Gastroesophageal sphincter (tissue), 4 donors: Measurements from ENCODE around the gene VEGFB. TPM values are rescaled to one million over a fixed set of nuclear protein-coding genes. Genes with fewer than 3 reads are reported as not detected.

Experiments
- ATAC-seq: fragments of 150-250 bp; one replicate; pipeline ENCODE4 v1.9.1; 2016; ENCODE audit warnings: mild to moderate bottlenecking, moderate library complexity
- H3K27ac ChIP-seq, 4 donors: fragments of 200-600 bp; sonication (generic) in 3 of 4; 1 replicate in 3 of 4; 2 replicates in 1 of 4; pipeline ENCODE4 v1.5.1; 2016 to 2019
- H3K27me3 ChIP-seq: fragments of 200-600 bp; sonication (generic); one replicate; pipeline ENCODE4 v1.5.1; 2019
- H3K36me3 ChIP-seq, 2 donors: fragments of 200-600 bp; sonication (generic); one replicate each; pipeline ENCODE4 v1.5.1; 2019; ENCODE audit warnings: control low read depth in 1 of 2
- H3K4me1 ChIP-seq, 3 donors: fragments of 200-600 bp; sonication (generic); 1 replicate in 2 of 3; 2 replicates in 1 of 3; pipeline ENCODE4 v1.5.1; 2016 to 2019; ENCODE audit warnings: control low read depth in 2 of 3
- H3K4me3 ChIP-seq, 2 donors: fragments of 200-600 bp; sonication (generic); one replicate each; pipeline ENCODE4 v1.5.1; 2019; ENCODE audit warnings: mild to moderate bottlenecking in 1 of 2, moderate library complexity in 1 of 2
- H3K9me3 ChIP-seq, 3 donors: fragments of 200-600 bp; sonication (generic); one replicate each; pipeline ENCODE4 v1.5.1; 2017 to 2019; ENCODE audit warnings: control low read depth in 2 of 3
- CTCF ChIP-seq, 4 experiments: fragments of 200-600 bp in 2 of 4; fragments of 450-650 bp in 2 of 4; sonication (generic) in 1 of 4; IDR thresholded peaks; one replicate each; pipeline ENCODE4 v1.5.1; 2017 to 2019; ENCODE audit warnings: antibody characterized with exemption in 4 of 4, mild to moderate bottlenecking in 2 of 4, moderate library complexity in 2 of 4
- EP300 ChIP-seq: sonication (generic); formaldehyde crosslinking; IDR thresholded peaks from one replicate; pipeline ENCODE4 v1.6.1; 2017; ENCODE audit warnings: antibody characterized with exemption, mild to moderate bottlenecking
- POLR2A ChIP-seq, 2 donors: fragments of 450-650 bp; IDR thresholded peaks; one replicate each; pipeline ENCODE4 v1.6.1; 2017; ENCODE audit warnings: antibody characterized with exemption in 2 of 2, mild to moderate bottlenecking in 2 of 2, moderate library complexity in 1 of 2
- POLR2AphosphoS5 ChIP-seq: sonication (generic); formaldehyde crosslinking; IDR thresholded peaks from one replicate; pipeline ENCODE4 v1.6.1; 2017; ENCODE audit warnings: antibody characterized with exemption
- WGBS, 2 donors: methylation state at CpG; one replicate each; pipeline ENCODE4 v1.1.5; 2018; ENCODE audit warnings: low coverage in 1 of 2; 5-methylcytosine and 5-hydroxymethylcytosine counted together
- total RNA-seq, 4 donors: library from RNA; depleted of rRNA; stranded (reverse); fragments of >200 nt; gene quantifications; one replicate each; pipeline ENCODE4 v1.1.0, GENCODE V29; 2016

The VEGFB gene
- total RNA-seq, 4 donors from 2014 or later = 49.9 to 152 (median 88.6) TPM

DNA sequence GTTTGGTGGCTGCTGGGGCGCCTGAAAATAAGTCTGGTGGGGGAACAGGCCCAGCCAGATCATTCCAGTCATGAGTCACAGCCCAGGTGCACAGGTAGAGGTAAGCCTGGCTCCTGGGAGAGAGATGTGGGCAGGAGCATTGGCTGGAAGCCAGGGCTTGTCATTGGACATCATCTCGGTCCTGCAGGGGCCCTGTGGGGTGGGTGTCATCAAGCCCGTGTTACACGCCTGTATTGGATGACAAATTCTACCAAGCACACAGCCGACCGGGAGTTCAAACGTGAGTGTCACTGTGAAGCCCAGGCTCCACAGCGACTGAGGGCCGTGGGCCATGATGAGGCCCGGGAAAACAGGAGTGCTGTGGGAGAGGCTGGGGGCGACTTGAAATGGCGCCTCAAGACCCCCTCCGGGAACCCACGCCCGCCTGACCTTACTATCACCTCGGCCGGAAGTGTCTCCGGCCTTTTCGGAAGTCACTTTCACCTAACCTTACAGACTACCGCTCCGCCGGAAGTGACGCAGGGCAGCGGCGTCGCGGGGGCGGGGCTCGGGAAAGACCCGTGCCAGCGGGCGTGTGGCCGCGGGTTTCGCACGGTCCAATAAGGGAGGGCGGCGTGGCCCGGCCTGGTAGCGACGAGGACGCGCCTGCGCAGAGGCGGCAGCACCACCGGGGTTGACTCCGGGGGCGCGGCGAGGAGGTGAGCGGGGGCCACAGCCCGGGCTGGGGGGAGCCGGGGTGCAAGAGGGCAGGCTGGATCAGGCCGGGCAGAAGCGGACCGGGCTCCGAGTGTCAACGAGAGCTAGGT is 6.3 kb downstream of the VEGFB start, which contains the start of gene FKBP2:
Gene FKBP2, plus strand, starts transcription at position 661 of the 806 bp plus-strand sequence. CDS start 1,293 bp downstream, outside the sequence.
- no peaks in the 10 kb centered on the region for H3K9me3 ChIP-seq
- peak within 1 kb of the TSS; percentile 89 to 100 (median 97) for H3K27ac ChIP-seq
- peak; percentile 88 for ATAC-seq
- H3K27me3 ChIP-seq = no peaks in the 10 kb centered on the region
- peaks cover 0 to 55% (median 37%) of the 10 kb centered on the region in 3 donors for H3K4me1 ChIP-seq
- H3K36me3 ChIP-seq = peaks cover 0 to 55% of the 10 kb centered on the region in 2 donors
- WGBS, 2 donors = no CpG with 5 or more reads among the region's 58 CpGs
- H3K4me3 ChIP-seq = peak within 1 kb of the TSS; percentile 76 to 95
- no peak for TF ChIP-seq CTCF (IDR thresholded peaks at IDR 0.05)
- peak; percentile 96 for TF ChIP-seq POLR2AphosphoS5
- peak; percentile 79 to 83 for TF ChIP-seq POLR2A (IDR thresholded peaks at IDR 0.05)

GRCh38 chr11:64241241-64241490 is 6.8 kb downstream of the VEGFB start:
- Histone ChIP-seq H3K9me3 (no peaks in the 10 kb centered on the region), H3K27me3 (no peaks in the 10 kb centered on the region), H3K4me3 (peak overlapping the region; percentile 34 to 95), H3K27ac (peak overlapping the region; percentile 89 to 100 (median 97)), H3K36me3 (peaks cover 0 to 50% of the 10 kb centered on the region in 2 donors), H3K4me1 (peaks cover 0 to 55% (median 39%) of the 10 kb centered on the region in 3 donors)
- WGBS, 2 donors = 0% methylated on average over 3 of the region's 24 CpGs; no CpG with 5 or more reads in 1 of the 2 donors
- peak; percentile 92 for ATAC-seq
- TF ChIP-seq CTCF (IDR thresholded peaks at IDR 0.05) (no peak), POLR2A (IDR thresholded peaks at IDR 0.05) (no peak), EP300 (no peak), POLR2AphosphoS5 (no peak)

DNA sequence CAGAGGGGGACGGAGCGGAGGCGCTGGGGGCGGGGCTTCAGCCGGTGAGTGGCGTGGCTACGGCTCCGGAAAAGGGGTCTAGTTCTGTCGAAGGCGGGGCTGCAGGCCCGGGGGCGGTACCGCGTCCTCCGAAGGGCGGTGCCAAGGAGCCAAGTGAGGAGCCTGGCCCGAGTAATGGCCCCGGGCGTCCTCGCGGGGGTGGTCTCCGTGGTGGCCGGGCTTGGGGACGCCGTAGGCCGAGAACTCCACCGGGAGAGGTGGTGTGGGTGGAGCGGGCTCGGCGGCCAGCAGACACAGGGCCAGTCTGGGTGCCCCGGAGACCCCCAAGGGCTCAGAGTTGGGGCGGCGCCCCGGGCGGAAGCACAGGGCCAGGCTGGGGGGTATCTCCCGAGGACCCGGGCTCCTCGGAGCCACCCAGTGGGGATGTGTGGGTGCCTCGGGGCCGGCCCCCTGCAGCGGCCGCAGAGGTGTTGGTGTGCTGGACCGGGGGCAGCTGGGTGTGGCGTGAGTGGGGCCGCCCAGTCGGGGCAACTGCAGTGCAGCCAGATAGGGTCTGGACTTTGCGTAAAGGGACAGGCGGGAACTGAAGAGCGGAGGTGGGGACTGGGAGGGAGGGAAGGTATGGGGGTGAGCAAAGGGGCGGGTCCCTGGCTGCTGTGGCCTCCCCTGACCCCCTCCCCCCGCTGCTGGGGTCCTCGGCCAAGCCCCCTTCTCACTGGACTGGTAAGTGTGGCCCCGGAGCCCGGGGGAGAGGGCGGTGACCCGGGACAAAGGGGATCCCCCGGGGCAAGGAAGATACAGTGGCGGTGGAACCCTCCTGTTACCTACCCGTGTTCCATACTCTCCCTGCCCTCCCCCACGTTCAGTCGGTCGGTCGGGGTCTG is 7.3 kb downstream of the VEGFB start:
- peaks cover 0 to 56% (median 39%) of the 10 kb centered on the region in 3 donors for H3K4me1 ChIP-seq
- TF ChIP-seq CTCF (IDR thresholded peaks at IDR 0.05) (peak in 2 of 4 experiments; percentile 8 to 25), POLR2A (IDR thresholded peaks at IDR 0.05) (peak; percentile 35 to 49), EP300 (no peak), POLR2AphosphoS5 (peak; percentile 45)
- ATAC-seq = peak; percentile 1
- H3K36me3 ChIP-seq = peaks cover 0 to 44% of the 10 kb centered on the region in 2 donors
- H3K27ac ChIP-seq = peak overlapping the region; percentile 72 to 100 (median 97)
- 0% methylated on average over 3 to 4 of the region's 63 CpGs for WGBS, 2 donors
- H3K4me3 ChIP-seq = peak overlapping the region; percentile 76 to 95
- no peaks in the 10 kb centered on the region for H3K9me3 ChIP-seq
- no peaks in the 10 kb centered on the region for H3K27me3 ChIP-seq

- ATAC-seq = no peak
- Histone ChIP-seq H3K9me3 (no peaks in the 10 kb centered on the region), H3K4me1 (peaks cover 0 to 59% (median 45%) of the 10 kb centered on the region in 3 donors), H3K36me3 (peaks cover 0 to 28% of the 10 kb centered on the region in 2 donors), H3K27ac (peak overlapping the region in 3 of 4 donors; percentile 95 to 100 (median 99)), H3K27me3 (no peaks in the 10 kb centered on the region), H3K4me3 (no peak overlapping the region)
- TF ChIP-seq POLR2A (IDR thresholded peaks at IDR 0.05) = no peak
- TF ChIP-seq EP300 = no peak
- no peak for TF ChIP-seq POLR2AphosphoS5
- no peak for TF ChIP-seq CTCF (IDR thresholded peaks at IDR 0.05)
- 71 to 92% methylated on average over 2 to 5 of the region's 8 CpGs for WGBS, 2 donors
Measured at GRCh38 chr11:64243236-64243854, 9.0 kb downstream of the VEGFB start.
